Omental fat pad (tissue), 4 donors: Measurements from ENCODE around the gene OR1A1. TPM values are rescaled to one million over a fixed set of nuclear protein-coding genes. Genes with fewer than 3 reads are reported as not detected.
"Not testable (repeated sequence)": the region's sequence is repeated elsewhere in the genome, so short reads cannot be mapped to it uniquely, and the experiment has no call there.

Source experiments
- ATAC-seq: fragments of 150-250 bp; one replicate; pipeline ENCODE4 v1.9.1; 2016; ENCODE audit warnings: mild to moderate bottlenecking, moderate library complexity; ENCODE audit not compliant: low FRiP score
- DNase-seq: peaks from one replicate; pipeline ENCODE4 v3.0.0-alpha.2; 2019; ENCODE audit warnings: low spot score
- total RNA-seq, 4 donors: library from RNA; depleted of rRNA; stranded (reverse); fragments of >200 nt; gene quantifications; one replicate each; pipeline ENCODE4 v1.1.0, GENCODE V29; 2016
- TF ChIP-seq, protein P1 (sequence below), 3 donors: fragments of 450-650 bp; IDR thresholded peaks; one replicate each; pipeline ENCODE4 v1.5.1; 2016 to 2017; ENCODE audit warnings: antibody characterized with exemption in 3 of 3, mild to moderate bottlenecking in 3 of 3, moderate library complexity in 2 of 3

Gene OR1A1
- total RNA-seq, 4 donors from 2014 or later: not detected

DNA sequence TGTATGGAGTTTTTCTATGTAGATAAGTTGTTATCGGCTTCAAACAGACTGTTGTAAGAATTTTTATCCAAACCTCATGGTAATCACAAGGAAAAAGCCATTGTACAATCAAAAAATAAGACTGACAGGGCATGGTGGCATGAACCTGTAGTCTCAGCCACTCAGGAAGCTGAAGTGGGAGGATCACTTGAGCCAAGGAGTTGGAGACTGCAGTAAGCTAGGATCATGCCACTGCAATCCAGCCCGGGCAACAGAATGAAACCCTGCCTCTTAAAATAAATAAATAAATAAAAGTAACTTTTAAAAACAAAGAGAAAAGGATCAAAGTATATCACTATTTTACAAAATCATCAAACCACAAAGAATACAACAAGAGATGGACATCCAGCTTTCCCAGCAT, 14.4 kb downstream of the OR1A1 start:
- TF ChIP-seq, protein P1, sequence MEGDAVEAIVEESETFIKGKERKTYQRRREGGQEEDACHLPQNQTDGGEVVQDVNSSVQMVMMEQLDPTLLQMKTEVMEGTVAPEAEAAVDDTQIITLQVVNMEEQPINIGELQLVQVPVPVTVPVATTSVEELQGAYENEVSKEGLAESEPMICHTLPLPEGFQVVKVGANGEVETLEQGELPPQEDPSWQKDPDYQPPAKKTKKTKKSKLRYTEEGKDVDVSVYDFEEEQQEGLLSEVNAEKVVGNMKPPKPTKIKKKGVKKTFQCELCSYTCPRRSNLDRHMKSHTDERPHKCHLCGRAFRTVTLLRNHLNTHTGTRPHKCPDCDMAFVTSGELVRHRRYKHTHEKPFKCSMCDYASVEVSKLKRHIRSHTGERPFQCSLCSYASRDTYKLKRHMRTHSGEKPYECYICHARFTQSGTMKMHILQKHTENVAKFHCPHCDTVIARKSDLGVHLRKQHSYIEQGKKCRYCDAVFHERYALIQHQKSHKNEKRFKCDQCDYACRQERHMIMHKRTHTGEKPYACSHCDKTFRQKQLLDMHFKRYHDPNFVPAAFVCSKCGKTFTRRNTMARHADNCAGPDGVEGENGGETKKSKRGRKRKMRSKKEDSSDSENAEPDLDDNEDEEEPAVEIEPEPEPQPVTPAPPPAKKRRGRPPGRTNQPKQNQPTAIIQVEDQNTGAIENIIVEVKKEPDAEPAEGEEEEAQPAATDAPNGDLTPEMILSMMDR (IDR thresholded peaks at IDR 0.05): no peak
- ATAC-seq (no peak), DNase-seq (no peak)

DNA sequence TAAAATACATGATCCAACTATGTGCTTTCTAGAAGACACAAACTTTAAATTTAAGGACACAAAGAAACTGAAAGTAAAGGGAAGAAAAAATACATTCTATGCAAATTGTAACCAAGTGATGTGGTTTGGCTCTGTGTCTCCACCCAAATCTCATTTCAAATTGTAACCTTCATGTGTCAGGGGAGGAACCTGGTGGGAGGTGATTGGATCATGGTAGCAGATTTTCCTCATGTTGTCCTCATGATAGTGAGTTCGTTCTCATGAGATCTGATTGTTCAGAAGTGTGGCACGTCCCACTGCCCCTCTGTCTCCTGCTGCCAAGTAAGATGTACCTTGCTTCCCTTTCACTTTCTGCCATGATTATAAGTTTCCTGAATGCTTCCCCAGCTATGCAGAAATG, 15.0 kb downstream of the OR1A1 start:
- DNase-seq (no peak), ATAC-seq (no peak)
- TF ChIP-seq, protein P1 (IDR thresholded peaks at IDR 0.05): no peak

DNA sequence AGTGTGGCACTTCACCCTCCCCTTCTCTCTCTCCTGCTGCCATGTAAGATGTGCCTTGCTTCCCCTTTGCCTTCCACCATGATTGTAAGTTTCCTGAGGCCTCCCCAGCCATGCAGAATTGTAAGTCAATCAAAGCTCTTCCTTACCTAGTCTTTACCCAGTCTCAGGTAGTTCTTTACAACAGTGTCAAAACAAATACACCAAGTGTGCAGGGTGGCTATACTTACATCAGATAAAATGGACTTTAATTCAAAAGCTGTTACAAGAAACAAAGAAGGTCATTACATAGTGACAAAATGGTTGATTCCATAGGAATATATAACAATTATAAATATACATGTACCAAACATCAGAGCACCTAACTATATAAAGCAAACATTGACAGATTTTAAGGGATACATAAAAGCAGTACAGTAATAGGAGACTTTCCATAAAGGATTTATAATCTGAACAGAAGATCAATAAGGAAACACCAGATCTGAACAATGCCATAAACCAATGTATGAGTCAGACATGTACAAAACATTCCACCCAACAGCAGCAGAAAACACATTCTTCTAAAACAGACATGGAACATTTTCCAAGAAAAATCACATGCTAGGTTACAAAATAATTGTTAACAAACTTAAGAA, 17.4 kb downstream of the OR1A1 start:
- ATAC-seq, DNase-seq: not testable (repeated sequence)

DNA sequence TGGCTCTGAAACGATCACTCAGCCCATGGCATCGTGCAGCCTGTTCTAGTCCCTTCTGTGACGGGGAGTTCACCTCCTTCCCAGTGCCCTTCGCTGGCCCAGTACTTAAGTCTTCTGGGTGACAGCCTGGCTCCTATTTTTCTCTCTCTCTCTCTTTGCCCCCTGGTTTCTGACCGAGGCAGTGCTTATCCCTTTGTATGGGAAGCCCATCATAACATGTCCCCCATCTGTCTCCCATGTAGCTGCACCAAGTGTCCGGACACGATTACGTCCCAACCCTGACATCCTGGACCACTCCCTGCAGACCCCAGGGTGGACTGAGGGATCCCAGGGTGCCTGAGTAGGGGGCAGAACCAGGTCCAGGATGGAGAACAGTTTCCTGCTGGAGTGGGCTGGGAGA, 24.8 kb downstream of the OR1A1 start:
- ATAC-seq, DNase-seq: not testable (repeated sequence)

DNA sequence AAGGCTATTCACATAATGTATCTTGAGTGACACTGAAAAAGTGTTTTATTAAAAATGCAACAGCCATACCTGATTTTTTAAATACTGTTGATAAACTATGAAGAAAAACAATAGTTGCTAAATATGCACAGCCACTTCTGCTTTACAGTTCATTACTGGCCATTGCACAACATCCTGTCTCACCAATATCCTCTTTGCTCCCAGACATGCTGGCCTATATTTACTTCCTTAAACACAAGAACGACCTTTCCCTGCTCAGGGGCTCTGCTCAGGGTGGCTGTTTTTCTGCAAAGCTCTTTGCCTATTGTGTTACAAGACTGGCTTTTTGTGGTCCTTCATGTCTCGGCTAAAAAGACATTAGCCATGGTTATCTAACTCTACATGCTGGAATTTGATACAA, 31.2 kb downstream of the OR1A1 start:
- not testable (repeated sequence) for ATAC-seq, DNase-seq

DNA sequence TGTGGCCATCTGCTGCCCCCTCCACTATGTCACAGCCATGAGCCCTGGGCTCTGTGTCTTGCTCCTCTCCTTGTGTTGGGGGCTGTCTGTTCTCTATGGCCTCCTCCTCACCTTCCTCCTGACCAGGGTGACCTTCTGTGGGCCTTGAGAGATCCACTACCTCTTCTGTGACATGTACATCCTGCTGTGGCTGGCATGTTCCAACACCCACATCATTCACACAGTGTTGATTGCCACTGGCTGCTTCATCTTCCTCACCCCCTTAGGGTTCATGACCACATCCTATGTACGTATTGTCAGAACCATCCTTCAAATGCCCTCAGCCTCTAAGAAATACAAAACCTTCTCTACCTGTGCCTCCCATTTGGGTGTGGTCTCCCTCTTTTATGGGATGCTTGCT, 33.6 kb downstream of the OR1A1 start:
- not testable (repeated sequence) for ATAC-seq, DNase-seq

DNA sequence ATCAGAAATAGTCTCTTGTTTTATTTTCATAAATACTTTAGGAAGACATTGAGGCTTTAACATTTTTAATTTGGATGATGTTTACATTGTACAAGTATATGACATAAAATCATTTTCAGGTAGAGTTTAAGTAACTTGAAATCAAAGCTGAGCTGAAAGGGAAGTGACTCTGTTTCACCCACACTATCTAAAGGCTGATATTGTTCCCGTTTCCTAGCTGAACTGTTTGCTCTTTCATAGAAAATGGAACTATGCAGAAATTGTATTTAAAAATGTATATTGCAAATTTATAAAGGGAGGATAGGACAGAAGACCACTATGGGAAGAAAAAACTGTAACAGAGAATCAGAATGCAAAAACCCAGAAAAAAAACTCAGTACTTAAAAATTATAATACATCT, 37.4 kb downstream of the OR1A1 start:
- not testable (repeated sequence) for ATAC-seq, DNase-seq

DNA sequence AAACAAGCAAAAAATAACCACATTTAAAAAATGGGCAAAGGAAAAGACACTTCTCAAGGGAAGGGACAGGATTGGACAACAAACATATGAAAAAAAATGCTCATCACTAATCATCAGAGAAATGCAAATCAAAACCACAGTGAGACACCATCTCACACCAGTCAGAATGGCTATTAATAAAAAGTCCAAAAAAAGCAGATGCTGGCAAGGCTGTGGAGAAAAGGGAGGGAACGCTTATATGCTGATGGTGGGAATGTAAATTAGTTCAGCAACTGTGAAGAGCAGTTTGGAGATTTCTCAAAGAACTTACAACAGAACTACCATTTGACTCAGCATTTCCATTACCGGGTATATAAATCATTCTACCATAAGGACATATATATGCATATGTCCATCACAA, 41.5 kb downstream of the OR1A1 start:
- ATAC-seq: not testable (repeated sequence)

DNA sequence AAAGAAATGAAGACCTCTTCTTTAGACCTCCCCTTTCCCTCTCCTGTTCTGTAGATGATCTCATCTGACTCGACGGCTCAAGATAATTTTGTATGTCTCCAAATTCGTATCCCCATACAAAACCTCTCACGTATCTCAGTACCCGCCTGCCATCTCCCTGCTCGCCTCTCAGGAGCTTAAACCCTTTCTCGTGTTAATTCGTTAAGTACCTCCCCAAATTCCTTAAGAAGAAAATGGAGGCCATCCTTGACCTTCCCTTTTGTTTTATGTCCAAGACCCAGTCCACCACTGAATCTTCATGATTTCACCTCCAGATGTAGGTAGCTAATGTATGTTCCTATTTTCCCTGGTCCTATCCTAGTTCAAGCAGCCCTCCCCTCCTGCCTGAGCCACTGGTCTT, 49.1 kb downstream of the OR1A1 start:
- ATAC-seq (no peak), DNase-seq (no peak)
- TF ChIP-seq, protein P1 (IDR thresholded peaks at IDR 0.05): no peak

More for the DNA sequence above, 41.5 kb downstream of the OR1A1 start:
- DNase-seq: not testable (repeated sequence)

DNA sequence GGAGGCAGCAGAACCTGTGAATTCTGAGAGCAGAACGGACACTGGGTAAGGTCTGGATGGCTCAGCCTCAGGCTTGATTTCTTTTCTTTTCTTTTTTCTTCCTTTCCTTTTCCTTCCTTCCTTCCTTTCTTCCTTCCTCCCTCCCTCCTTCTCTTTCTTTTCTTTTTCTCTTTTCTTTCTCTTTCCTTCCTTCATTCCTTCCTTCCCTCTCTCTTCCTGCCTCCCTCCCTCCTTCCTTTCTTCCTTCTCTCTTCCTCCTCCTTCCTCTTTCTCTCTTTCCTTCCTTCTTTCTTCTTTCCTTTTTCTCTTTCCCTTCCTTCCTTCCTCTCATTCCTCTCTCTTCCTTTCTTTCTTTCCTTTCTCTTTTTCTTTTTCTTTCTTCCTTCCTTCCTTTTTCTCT, 52.7 kb downstream of the OR1A1 start:
- ATAC-seq (no peak), DNase-seq (no peak)
- TF ChIP-seq, protein P1 (IDR thresholded peaks at IDR 0.05): no peak
